HG03558 (cell line): ENCODE data around the gene DAZAP2.
"Not testable (repeated sequence)": the region's sequence is repeated elsewhere in the genome, so short reads cannot be mapped to it uniquely, and the experiment has no call there.

Experiments
- ATAC-seq: cut with Tn5 transposase; IDR thresholded peaks from one replicate; pipeline ENCODE4 v1.9.1; 2021; ENCODE audit warnings: moderate number of reproducible peaks; ENCODE audit not compliant: unreplicated experiment; ENCODE audit errors: extremely low read depth

Gene DAZAP2

DNA sequence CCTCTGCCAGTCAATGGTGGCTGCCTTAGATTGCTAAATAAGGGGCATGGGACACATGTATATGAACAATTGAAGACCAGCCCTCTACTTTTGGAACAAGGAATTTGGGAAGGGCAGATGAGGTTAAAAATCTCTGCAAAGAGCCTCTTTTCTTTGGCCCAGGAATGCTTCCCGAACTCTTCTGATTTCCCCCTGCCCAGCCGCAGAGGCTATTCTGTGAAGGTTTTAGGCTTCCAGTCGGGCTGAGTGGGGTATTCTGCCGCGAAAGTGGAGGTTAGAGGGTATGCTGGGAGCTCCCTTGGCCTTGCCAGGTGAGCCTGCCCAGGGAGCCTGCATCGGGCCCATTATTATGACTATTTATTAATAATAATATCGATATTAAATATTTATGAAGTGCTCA, 22.0 kb upstream of the DAZAP2 start:
- no peak for ATAC-seq

DNA sequence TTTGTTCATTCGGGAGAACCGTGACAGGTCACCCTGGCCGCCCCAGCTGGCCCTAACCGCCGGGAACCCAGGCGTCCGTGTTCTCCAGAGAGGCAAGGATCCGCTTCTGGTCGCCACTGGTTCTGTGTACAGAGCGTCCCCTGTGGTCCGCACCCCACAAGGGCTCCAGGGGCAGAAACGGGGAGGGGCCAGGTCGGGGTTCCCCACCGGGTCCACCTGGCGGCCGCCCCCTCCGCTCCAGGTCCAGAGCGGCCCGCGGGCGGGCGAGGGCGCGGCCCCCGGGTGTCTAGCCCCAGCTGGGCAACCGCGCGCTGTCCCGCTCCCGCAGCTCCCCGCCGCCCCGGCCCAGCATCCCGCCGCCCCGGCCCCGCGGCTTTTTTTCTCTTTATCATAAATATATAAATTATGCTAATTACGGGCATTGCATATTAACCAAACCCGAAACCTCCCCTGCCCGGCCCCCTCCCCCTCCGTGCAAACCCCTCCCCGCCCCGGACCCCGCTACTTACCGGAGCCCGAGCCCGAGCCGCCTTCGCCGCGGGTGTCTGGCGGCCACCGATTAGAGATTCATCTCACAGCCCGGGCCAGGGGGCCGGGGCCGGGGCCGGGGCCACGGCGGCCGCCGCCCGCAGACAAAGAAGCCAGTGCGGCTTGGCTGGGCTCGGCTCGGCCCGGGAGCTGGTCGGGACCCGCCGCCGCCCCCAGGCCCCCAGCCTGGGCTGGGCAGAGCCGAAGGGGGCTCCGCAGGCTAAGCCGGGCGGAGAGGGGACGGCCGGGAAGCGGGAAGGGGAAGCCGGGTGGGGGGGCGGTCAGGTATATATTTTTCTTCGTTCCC, 21.3 kb upstream of the DAZAP2 start:
- no peak for ATAC-seq

DNA sequence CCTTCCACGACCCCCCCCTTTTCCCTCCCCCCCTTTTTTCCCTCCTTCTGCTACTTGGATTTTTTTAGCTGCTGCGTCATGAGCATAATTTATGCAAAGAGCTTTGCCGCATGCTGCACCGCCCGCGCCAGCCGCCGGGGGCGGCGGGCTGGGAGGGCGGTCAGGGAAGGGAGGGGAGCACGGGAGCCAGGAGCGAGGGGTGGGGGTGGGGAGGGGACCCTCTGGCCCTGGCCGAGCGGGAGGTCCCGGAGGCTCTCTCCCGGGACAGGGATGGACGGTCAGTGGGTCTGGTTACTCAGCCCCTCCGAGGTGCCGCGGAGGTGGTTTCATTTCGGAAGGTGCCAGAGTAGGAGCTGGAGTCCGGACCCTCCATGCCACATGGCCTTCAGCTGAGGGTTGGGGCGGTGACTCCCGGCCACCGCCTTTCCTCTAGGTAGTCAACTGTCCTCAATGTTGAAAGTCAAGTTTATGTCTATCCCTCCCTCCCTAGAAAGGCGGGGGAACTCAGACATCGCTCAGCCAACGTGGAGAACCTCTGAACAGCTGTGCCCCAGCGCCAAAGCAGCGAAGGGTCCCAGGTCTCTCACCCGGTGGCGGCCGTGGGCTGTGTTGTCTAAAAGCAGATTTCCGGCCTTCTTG, 20.5 kb upstream of the DAZAP2 start, which contains the start of gene POU6F1:
Gene POU6F1 (minus strand): TSS at position 95 of the 639 bp plus-strand sequence. CDS start 11,226 bp downstream, outside the sequence.
- no peak for ATAC-seq

DNA sequence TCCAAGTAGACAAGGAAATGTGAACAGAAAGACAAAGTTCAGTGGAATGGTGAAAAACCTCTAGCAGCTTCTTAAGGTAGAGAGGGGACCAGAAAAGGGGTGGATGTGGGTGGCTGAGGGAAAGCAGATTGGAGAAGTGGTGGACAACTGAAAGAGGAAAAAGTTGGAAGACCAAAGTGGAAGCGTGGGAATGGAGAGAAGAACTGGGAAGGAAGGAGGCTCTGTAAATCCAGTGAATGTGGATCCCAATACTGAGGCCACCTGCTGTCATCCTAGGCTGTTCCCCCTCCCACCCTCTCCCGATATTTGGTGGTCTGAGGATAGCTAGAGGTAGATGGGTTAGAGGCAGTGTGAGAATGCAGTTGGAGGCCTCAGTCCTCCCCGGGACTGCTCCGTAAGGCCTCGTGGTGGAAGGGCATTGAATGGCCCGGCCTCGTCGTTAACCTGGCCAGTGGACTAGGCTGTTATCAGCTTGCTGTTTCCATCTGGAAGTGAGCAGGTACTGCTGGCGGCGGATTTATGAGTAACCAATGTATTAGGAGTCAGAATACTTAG, 19.9 kb upstream of the DAZAP2 start:
- ATAC-seq: no peak

DNA sequence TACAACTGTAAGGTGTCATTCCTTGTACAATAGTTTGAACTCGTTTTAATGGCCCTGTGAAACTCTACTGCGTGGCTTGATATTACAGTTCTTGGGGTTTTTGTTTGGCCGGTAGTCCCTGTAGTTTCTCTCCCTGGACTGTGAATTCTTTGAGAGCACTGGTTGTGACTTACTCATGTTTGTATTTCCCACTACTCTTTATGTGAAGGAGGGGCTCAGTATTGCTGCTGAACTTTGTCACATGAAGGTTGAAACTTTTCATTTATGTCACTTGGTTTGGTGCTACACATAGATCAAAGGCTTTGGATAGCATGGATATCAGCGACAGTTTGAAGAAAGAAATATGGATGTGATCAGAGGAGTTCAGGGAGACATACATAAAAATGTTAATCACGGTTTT, 19.3 kb upstream of the DAZAP2 start:
- no peak for ATAC-seq

DNA sequence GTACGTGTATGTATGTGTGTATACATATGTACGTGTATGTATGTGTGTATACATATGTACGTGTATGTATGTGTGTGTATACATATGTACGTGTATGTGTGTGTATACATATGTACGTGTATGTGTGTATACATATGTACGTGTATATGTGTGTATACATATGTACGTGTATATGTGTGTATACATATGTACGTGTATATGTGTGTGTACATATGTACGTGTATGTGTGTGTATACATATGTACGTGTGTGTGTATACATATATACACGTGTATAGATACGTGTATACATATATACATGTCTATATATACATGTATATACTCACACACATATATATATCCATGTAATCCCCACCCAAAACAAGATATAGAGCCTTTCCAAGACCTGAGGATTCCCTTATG, 18.8 kb upstream of the DAZAP2 start:
- not testable (repeated sequence) for ATAC-seq

DNA sequence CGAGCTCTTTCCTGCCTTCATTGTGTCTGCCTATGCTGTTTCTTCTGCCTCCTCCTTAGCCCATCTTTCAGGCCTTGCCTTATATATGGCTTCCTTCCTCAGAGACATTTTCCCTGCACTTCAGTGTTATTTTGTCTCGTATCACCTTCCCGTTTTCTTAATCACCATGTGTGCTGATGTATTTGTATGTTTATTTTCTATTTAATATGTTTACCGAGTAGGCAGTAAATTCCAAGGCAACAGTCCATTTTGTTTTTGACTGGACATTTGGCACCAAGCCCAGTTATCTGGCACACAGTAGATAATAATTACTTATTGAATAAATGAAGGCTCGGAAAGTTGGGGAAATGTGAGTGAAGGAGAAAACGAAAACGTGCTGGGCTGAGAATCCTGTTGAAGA, 16.2 kb upstream of the DAZAP2 start:
- no peak for ATAC-seq

DNA sequence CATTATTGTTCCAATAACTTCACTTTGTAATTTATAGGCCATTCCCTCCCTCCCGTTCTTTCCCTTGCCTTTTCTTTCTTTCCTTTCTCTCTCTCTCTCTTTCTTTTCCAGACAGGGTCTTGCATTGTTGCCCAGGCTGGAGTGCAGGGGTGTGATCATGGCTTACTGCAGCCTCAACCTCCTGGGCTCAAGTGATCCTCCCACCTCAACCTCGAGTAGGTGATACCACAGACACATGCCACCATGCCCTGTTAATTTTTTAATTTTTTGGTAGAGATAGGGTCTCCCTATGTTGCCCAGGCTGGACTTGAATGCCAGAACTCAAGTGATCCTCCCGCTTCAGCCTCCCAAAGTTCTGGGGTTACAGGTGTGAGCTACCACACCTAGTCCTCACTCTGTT, 14.0 kb upstream of the DAZAP2 start:
- no peak for ATAC-seq

DNA sequence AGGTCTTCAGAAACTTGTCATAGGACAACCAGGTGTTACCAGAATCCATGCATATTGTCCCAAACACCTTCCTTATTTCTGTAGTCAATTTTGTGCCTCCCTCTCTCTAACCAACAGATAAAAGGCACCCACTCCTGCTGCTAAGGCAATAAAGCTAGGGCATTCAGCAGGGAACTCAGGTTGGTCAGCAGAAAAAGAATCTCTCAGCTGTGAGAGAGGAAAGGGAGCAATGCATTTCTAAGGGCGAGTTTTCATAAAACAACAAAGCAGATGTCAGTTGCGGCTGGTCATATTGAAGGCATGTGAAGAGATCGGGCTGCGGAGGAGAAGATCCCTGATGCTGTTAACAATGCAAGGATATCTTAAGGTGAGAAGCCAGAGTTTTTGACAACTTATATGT, 13.4 kb upstream of the DAZAP2 start:
- ATAC-seq: no peak

DNA sequence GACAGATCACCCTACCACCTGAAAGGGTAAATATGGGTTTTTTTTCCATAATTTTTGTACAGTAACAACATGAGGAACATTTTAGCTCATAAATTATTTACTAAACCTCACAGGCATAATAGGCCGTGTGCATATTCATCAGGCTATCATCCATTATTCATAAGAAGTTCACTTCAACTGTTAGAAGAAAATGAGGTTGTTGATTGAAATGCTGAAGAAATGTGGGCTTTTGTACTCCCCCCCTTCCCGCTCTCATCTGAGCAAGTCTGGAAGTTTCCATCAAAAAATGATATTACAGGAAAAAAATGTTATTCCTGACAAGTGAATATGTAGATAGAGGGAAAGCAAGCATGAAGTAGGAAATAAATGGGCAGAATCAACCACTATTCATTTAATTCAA, 12.9 kb upstream of the DAZAP2 start:
- no peak for ATAC-seq

DNA sequence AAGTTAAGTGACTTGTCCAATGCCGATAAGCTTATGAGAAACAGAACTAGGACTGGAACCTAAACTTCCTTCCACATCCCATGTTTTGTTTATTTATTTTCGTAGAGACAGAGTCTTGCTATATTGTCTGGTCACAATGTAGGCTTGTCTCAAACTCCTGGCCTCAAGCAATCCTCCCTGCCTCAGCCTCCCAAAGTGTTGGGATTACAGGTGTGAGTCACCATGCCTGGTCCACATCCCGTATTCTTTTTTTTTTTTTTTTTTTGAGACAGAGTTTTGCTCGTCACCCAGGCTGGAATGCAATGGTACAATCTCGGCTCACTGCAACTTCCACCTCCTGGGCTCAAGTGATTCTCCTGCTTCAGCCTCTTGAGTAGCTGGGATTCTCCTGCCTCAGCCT, 11.5 kb upstream of the DAZAP2 start:
- not testable (repeated sequence) for ATAC-seq

DNA sequence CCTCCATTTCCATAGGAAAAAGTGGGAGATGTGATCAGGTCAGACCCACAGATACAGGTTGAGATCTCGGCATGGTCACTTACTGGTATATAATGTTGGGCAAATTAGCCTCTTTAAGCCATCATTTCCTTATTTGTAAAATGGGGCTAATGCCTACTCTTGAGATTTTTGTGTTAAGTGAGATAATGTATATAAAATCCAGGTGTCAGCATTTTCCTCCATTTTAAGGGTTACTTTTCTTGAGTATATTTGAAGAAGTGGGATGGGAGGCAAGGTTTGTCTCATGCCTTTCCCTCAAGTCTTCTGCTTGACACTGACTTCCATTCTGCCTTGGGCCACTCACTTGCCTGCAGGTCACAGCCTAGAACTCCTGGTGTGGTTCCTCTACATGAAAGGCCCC, 10.7 kb upstream of the DAZAP2 start:
- no peak for ATAC-seq

DNA sequence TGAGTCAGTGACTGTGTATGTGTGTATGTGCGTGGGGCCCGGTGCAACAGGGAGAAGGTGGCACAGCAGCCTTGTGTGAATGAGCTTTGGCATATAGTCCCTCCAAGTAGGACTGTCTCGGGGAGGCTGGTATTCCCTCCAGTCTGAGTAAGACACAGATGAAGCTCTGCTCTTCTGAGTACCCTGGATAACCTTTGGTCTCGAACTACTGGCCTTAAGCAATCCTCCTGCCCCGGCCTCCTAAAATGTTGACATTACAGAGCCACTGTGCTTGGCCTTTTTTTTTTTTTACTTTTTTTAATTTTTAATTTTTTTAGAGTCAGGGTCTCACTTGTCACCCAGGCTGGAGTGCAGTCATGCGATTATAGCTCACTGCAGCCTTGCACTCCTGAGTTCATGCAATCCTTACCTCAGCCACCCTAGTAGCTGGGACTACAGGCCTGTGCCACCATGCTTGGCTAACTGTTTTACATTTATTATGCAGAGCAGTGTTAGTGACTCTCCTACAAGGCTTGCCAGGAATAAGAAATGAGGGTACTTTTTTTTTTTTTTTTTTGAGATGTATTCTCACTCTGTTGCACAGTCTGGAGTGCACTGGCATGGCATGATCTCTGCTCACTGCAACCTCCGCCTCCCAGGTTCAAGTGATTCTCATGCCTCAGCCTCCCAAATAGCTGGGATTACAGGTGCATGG, 9.4 kb upstream of the DAZAP2 start:
- ATAC-seq: no peak

DNA sequence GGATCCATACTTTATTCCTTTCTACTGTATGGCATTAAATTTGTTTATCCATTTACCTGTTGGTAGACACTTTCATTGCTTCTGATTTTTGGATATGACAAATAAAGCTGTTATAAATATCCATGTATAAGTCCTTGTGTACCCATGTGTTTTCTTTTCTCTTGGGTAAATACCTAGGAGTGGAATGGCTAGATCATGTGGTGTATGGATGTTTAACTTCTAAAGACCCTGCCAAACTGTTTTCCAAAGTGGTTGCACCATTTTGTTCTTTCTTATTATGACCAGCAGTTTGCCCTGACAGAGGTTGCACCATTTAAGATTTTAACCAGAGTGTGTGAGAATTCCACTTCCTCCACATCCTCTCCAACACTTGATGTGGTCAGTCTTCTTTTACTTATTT, 6.0 kb upstream of the DAZAP2 start:
- ATAC-seq: no peak

DNA sequence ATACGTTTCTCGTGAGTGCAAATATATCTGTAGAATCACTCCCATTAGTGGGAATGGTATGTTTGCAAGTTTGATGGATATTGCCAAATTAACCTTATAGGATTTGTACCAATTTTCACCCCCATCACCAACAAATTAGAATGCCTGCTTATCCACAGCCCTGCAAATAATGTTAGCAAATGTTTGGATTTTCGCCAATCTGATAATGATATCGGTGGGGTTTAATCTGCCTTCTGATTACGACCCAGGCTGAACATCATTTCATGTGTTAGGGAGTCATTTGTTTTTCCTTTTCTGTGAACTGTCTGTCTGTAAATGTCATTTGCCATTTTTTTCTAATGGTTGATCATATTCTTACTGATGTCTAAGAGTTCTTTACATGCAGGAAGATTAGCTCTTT, 4.1 kb upstream of the DAZAP2 start:
- no peak for ATAC-seq

DNA sequence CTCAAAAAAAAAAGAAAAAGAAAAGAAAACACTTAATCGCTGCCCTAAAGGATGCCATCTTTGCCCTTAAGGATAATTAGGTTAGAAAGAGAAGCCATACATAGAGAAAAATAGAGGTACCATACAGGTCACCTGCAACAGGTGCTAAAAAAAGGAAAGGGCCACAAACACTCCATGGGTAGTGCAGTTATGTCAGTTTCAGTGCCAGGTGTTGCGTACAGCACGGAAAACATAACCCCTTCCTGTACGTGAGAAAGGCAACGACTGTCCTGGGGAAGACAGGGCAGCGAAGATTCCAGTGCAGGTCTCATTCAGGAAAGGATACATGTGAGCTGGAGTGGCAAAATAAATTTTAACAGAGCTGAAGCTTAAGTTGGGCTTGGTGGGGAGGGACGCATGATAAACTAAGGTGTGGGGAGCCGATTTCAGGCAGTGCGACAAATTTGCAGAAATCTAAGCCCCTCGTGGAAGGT, 553 bp upstream of the DAZAP2 start:
- no peak for ATAC-seq

DNA sequence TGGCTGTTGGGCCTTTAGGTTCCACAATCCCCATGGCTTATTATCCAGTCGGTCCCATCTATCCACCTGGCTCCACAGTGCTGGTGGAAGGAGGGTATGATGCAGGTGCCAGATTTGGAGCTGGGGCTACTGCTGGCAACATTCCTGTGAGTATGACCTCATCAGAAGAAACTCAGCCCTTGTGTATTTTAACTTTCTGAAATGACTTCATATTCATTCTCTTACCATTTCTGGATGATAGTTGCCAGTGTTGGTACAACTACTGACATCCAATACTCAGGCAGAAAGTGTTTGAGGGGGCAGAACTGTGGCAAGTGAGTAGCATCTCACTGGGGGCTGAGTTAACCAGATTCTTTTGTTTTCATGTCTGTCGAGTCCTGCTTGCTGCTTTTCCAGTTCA, 2.3 kb downstream of the DAZAP2 start:
- ATAC-seq: no peak

DNA sequence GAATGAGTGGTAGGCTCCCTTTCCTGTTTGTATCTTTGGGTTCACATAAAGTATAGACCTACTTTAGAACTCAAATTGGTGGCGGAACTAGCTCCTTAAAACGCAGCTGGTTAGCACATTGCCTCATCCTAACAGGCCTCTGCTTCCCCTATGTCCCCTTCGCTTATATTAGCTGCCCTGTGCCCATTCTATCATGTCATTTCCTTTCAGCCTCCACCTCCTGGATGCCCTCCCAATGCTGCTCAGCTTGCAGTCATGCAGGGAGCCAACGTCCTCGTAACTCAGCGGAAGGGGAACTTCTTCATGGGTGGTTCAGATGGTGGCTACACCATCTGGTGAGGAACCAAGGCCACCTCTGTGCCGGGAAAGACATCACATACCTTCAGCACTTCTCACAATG, 3.5 kb downstream of the DAZAP2 start:
- ATAC-seq: no peak

DNA sequence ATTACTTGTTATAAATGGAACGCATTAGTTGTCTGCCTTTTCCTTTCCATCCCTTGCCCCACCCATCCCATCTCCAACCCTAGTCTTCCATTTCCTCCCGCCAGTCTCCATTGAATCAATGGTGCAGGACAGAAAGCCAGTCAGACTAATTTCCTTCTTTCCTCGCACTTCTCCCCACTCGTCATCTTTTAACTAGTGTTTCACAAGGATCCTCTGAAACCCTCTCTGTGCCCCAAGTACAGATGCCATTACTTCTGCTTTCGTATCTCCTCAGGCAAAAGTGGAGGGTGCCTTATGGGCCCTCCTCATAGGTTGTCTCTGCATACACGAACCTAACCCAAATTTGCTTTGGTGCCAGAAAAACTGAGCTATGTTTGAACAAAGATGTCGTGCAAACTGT, 4.2 kb downstream of the DAZAP2 start:
- ATAC-seq: no peak

DNA sequence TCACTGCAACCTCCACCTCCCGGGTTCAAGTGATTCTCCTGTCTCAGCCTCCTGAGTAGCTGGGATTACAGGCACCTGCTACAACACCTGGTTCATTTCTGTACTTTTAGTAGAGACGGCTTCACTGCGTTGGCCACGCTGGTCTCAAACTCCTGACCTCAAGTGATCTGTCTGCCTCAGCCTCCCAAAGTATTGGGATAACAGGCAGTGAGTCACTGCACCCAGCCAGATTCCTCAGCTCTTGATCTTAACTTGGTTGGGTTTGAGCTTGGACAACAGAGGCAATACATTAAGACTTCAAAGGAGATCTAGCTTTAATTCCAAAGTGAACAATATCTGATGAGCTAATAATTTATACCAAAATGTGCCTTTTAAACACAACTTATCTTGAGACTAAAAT, 5.6 kb downstream of the DAZAP2 start:
- ATAC-seq: no peak
